Daoy (cell line): Measurements from ENCODE around the gene CCDC187. TPM values are rescaled to one million over a fixed set of nuclear protein-coding genes. Genes with fewer than 3 reads are reported as not detected.
A peak's percentile ranks its signal among the peaks of the same experiment; 100 is the strongest.

Source experiments
- DNase-seq: peaks from one replicate; pipeline ENCODE4 v3.0.0-alpha.2; 2015; ENCODE audit warnings: low read depth
- total RNA-seq: library from RNA; depleted of rRNA; stranded (reverse); fragments of >200 nt; shearing (Covaris generic); gene quantifications from 2 replicates; pipeline ENCODE4 v1.2.3, GENCODE V29; 2014; rRNA removed

CCDC187 gene
- total RNA-seq, 1 experiment from 2014 or later, result not detected

GRCh38 chr9:136206602-136207275 is 97.2 kb downstream of the CCDC187 start:
- DNase-seq, result no peak

- no peak for DNase-seq
These were observed 98.2 kb downstream of the CCDC187 start for GRCh38 chr9:136205707-136205992.

- peak; percentile 58 for DNase-seq
These were observed 98.8 kb downstream of the CCDC187 start, which contains the start of gene LHX3 for GRCh38 chr9:136204838-136205706. LHX3 (minus strand) TSS chr9:136205128; CDS start chr9:136205012, 116 bp downstream.

- no peak for DNase-seq
These were observed 99.6 kb downstream of the CCDC187 start for GRCh38 chr9:136204145-136204805.

DNA sequence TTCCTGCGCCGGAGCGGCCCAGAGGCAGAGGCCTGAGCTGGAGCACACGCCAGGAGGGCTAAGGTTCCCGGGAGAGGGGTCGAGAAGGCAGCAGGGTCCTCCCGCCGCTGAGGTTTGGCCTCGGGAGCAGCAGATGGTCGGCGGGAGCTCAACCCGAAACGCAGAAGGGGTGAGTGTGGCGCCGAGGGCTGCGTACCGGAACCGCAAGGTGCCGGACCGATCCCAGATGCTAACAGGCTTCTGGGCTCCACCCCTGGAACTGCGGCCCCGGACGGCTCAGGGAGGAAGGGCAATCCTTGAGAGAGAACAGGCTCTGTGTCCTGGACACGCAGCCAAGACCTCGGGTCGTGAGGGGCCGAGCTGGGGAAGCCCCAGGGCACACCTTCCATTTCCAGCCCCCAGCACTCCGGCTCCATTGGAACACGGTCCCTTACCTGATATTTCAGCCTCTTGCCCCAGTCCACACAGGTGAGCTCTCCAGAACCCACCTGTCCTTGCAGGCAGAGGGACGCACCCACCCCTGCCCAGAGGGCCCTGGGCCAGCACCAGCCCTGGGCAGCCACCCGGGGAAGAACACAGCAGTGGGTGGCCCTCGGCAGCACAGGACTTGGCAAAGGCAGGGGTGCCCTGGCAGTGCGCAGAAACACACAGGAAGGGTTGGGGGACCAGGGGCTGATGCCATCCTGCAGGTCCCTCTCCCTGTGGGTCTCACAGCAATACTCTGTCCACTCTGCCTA is 100.3 kb downstream of the CCDC187 start:
- DNase-seq, result no peak

- no peak for DNase-seq
These were observed 101.2 kb downstream of the CCDC187 start for GRCh38 chr9:136202454-136203407.

GRCh38 chr9:136201609-136202453 is 102.1 kb downstream of the CCDC187 start:
- DNase-seq, result peak; percentile 41

GRCh38 chr9:136201174-136201573 is 102.7 kb downstream of the CCDC187 start:
- DNase-seq, result no peak

DNA sequence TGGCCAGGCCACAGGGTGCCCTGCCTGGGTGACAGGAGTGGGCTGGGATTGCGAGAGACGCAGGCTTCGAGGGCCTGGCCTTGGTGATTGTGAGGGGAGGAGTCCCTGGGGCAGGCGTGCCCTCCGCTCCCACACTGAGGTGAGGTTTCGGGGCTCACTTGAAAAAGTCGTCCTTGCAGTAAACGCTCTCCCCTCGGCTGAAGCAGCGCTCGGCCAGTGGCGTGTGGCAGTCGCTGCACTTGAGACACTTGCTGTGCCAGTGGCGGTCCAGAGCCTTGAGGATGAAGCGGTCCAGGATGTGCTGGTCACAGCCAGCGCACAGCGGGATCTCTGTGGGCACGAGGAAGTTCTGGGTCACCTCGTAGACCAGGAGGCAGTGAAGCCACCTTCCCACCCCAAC is 103.5 kb downstream of the CCDC187 start:
- DNase-seq, result no peak

Other genes with a start within 250 kb of the CCDC187 start
- gene NACC2, start 208.8 kb downstream of the CCDC187 start, total RNA-seq, result 10.9 and 11.5 TPM in 2 replicates
- 37.5 and 49.5 TPM in 2 replicates for gene TMEM250, start 185.2 kb downstream of the CCDC187 start, total RNA-seq
- gene LHX3, start 99.0 kb downstream of the CCDC187 start, total RNA-seq, result not detected in 2 replicates
- gene QSOX2, start 58.3 kb downstream of the CCDC187 start, total RNA-seq, result 25.8 and 30.3 TPM in 2 replicates
- gene GPSM1, start 23.4 kb upstream of the CCDC187 start, total RNA-seq, result 15.8 and 23.4 TPM in 2 replicates
- 100 and 120 TPM in 2 replicates for gene DNLZ, start 59.6 kb upstream of the CCDC187 start, total RNA-seq
- 0.36 and 1.1 TPM in 2 replicates for gene CARD9, start 69.6 kb upstream of the CCDC187 start, total RNA-seq
- gene SNAPC4, start 96.1 kb upstream of the CCDC187 start, total RNA-seq, result 15.5 and 19.9 TPM in 2 replicates
- gene ENTR1, start 106.5 kb upstream of the CCDC187 start, total RNA-seq, result 85.3 and 88.0 TPM in 2 replicates
- gene PMPCA, start 106.6 kb upstream of the CCDC187 start, total RNA-seq, result 85.3 and 129 TPM in 2 replicates
- 6.6 TPM in 2 replicates for gene INPP5E, start 135.8 kb upstream of the CCDC187 start, total RNA-seq
- 22.1 and 25.4 TPM in 2 replicates for gene SEC16A, start 178.9 kb upstream of the CCDC187 start, total RNA-seq
- gene NOTCH1, start 242.0 kb upstream of the CCDC187 start, total RNA-seq, result 4.4 and 8.7 TPM in 2 replicates